H1 (cell line): ENCODE measurements around the gene TMTC2. TPM values are rescaled to one million over a fixed set of nuclear protein-coding genes. Genes with fewer than 3 reads are reported as not detected.

ENCODE experiments used
- CHD2 ChIP-seq: IDR thresholded peaks from 2 replicates; pipeline ENCODE4 v1.6.1; 2012; ENCODE audit warnings: low read length, improper control_type of control experiment
- GABPA ChIP-seq: IDR thresholded peaks from 2 replicates; pipeline ENCODE4 v1.6.1; 2011; ENCODE audit warnings: mild to moderate bottlenecking, low read length, moderate library complexity, borderline replicate concordance; ENCODE audit not compliant: insufficient read depth
- GTF2F1 ChIP-seq: IDR thresholded peaks from 2 replicates; pipeline ENCODE4 v1.6.1; 2012; ENCODE audit warnings: low read depth, low read length, improper control_type of control experiment, borderline replicate concordance
- NRF1 ChIP-seq: IDR thresholded peaks from 2 replicates; pipeline ENCODE4 v1.6.1; 2011; ENCODE audit warnings: mild to moderate bottlenecking, low read depth, low read length, improper control_type of control experiment
- PHF8 ChIP-seq: fragments of 200-600 bp; sonication (generic); conservative IDR thresholded peaks from 2 replicates; pipeline ENCODE4 v1.7.1; 2012; ENCODE audit warnings: low read depth, mild to moderate bottlenecking, inconsistent platforms, low read length, moderate library complexity
- POLR2A ChIP-seq, 2 experiments: IDR thresholded peaks; 1 replicate in 1 of 2; 2 replicates in 1 of 2; pipeline ENCODE4 v1.6.1; 2011; ENCODE audit warnings: low read depth in 2 of 2, low read length in 2 of 2, mild to moderate bottlenecking in 2 of 2; ENCODE audit errors: control extremely low read depth in 1 of 2
- SUZ12 ChIP-seq: fragments of 200-600 bp; sonication (generic); IDR thresholded peaks from 2 replicates; pipeline ENCODE4 v1.6.1; 2012; ENCODE audit warnings: mild to moderate bottlenecking, inconsistent platforms, low read length, moderate library complexity, mixed read lengths
- polyA plus RNA-seq, 7 experiments: library from polyadenylated mRNA; depleted of rRNA in 3 of 7; stranded (reverse) in 5 of 7; unstranded in 2 of 7; fragments of >200 nt in 5 of 7; fragments of 200-250 nt in 2 of 7; gene quantifications; 1 replicate in 5 of 7; 2 replicates in 1 of 7; 4 replicates in 1 of 7; pipeline versions ENCODE4 v1.2.1 to v1.2.3, GENCODE V29; 2011 to 2013; ENCODE audit warnings: missing spikeins in 2 of 7, mixed read lengths in 2 of 7
- total RNA-seq: library from RNA; stranded (reverse); fragmentation: NEBNext Ultra II Directional; extraction: Animal tissue kit (Norgen Biotek cat#: 25700); gene quantifications from 2 replicates; pipeline ENCODE4 v1.2.1, GENCODE V29; 2021
- TF ChIP-seq, protein P1 (sequence below): fragments of 300-600 bp; sonication (generic); IDR thresholded peaks from 2 replicates; pipeline ENCODE4 v1.7.1; 2012; ENCODE audit warnings: low read length, moderate library complexity, mild to moderate bottlenecking, inconsistent platforms; ENCODE audit not compliant: insufficient replicate concordance
- TF ChIP-seq, protein P2 (sequence below): IDR thresholded peaks from 2 replicates; pipeline ENCODE4 v1.6.1; 2012; ENCODE audit warnings: inconsistent platforms

TMTC2 gene
- total and polyA plus RNA-seq, 2 of the 8 experiments (the other 6 are each of a cell fraction or from before 2014, with no cell fraction given) = 2.3 to 3.9 TPM

GRCh38 chr12:82883394-82884355, 197.0 kb downstream of the TMTC2 start (continued):
- TF ChIP-seq, protein P1, sequence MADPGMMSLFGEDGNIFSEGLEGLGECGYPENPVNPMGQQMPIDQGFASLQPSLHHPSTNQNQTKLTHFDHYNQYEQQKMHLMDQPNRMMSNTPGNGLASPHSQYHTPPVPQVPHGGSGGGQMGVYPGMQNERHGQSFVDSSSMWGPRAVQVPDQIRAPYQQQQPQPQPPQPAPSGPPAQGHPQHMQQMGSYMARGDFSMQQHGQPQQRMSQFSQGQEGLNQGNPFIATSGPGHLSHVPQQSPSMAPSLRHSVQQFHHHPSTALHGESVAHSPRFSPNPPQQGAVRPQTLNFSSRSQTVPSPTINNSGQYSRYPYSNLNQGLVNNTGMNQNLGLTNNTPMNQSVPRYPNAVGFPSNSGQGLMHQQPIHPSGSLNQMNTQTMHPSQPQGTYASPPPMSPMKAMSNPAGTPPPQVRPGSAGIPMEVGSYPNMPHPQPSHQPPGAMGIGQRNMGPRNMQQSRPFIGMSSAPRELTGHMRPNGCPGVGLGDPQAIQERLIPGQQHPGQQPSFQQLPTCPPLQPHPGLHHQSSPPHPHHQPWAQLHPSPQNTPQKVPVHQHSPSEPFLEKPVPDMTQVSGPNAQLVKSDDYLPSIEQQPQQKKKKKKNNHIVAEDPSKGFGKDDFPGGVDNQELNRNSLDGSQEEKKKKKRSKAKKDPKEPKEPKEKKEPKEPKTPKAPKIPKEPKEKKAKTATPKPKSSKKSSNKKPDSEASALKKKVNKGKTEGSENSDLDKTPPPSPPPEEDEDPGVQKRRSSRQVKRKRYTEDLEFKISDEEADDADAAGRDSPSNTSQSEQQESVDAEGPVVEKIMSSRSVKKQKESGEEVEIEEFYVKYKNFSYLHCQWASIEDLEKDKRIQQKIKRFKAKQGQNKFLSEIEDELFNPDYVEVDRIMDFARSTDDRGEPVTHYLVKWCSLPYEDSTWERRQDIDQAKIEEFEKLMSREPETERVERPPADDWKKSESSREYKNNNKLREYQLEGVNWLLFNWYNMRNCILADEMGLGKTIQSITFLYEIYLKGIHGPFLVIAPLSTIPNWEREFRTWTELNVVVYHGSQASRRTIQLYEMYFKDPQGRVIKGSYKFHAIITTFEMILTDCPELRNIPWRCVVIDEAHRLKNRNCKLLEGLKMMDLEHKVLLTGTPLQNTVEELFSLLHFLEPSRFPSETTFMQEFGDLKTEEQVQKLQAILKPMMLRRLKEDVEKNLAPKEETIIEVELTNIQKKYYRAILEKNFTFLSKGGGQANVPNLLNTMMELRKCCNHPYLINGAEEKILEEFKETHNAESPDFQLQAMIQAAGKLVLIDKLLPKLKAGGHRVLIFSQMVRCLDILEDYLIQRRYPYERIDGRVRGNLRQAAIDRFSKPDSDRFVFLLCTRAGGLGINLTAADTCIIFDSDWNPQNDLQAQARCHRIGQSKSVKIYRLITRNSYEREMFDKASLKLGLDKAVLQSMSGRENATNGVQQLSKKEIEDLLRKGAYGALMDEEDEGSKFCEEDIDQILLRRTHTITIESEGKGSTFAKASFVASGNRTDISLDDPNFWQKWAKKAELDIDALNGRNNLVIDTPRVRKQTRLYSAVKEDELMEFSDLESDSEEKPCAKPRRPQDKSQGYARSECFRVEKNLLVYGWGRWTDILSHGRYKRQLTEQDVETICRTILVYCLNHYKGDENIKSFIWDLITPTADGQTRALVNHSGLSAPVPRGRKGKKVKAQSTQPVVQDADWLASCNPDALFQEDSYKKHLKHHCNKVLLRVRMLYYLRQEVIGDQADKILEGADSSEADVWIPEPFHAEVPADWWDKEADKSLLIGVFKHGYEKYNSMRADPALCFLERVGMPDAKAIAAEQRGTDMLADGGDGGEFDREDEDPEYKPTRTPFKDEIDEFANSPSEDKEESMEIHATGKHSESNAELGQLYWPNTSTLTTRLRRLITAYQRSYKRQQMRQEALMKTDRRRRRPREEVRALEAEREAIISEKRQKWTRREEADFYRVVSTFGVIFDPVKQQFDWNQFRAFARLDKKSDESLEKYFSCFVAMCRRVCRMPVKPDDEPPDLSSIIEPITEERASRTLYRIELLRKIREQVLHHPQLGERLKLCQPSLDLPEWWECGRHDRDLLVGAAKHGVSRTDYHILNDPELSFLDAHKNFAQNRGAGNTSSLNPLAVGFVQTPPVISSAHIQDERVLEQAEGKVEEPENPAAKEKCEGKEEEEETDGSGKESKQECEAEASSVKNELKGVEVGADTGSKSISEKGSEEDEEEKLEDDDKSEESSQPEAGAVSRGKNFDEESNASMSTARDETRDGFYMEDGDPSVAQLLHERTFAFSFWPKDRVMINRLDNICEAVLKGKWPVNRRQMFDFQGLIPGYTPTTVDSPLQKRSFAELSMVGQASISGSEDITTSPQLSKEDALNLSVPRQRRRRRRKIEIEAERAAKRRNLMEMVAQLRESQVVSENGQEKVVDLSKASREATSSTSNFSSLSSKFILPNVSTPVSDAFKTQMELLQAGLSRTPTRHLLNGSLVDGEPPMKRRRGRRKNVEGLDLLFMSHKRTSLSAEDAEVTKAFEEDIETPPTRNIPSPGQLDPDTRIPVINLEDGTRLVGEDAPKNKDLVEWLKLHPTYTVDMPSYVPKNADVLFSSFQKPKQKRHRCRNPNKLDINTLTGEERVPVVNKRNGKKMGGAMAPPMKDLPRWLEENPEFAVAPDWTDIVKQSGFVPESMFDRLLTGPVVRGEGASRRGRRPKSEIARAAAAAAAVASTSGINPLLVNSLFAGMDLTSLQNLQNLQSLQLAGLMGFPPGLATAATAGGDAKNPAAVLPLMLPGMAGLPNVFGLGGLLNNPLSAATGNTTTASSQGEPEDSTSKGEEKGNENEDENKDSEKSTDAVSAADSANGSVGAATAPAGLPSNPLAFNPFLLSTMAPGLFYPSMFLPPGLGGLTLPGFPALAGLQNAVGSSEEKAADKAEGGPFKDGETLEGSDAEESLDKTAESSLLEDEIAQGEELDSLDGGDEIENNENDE = no peak
- no peak for TF ChIP-seq CHD2
- TF ChIP-seq SUZ12 = no peak
- no peak for TF ChIP-seq POLR2A (IDR thresholded peaks at IDR 0.05; ENCODE audit: control extremely low read depth in 1 of 2, low read depth in 2 of 2, low read length in 2 of 2)
- no peak for TF ChIP-seq GTF2F1
- no peak for TF ChIP-seq PHF8
- no peak for TF ChIP-seq GABPA
- TF ChIP-seq NRF1 = no peak
- TF ChIP-seq, protein P2, sequence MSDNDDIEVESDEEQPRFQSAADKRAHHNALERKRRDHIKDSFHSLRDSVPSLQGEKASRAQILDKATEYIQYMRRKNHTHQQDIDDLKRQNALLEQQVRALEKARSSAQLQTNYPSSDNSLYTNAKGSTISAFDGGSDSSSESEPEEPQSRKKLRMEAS = no peak
